ENCODE data around the gene MTF1.

The MTF1 gene

GRCh38 chr1:37845786-37846185 is 13.6 kb downstream of the MTF1 start:
- DNase-seq (ENCODE audit: extremely low read depth, insufficient read length): no peak
- Histone ChIP-seq H3K36me3 (ENCODE audit: control insufficient read depth, insufficient read depth, low read length) (peaks cover 5% of the 10 kb centered on the region), H3K27me3 (replicated peaks; ENCODE audit: control insufficient read depth, insufficient read depth, low read length) (no peaks in the 10 kb centered on the region), H3K4me3 (replicated peaks; ENCODE audit: low read depth, low read length) (no peak overlapping the region)
- no peak for TF ChIP-seq CTCF (IDR thresholded peaks at IDR 0.05; ENCODE audit: insufficient read depth, low read length, poor library complexity, severe bottlenecking)

GRCh38 chr1:37845049-37845646 is 14.2 kb downstream of the MTF1 start:
- no peak for TF ChIP-seq CTCF (IDR thresholded peaks at IDR 0.05; ENCODE audit: insufficient read depth, low read length, poor library complexity, severe bottlenecking)
- Histone ChIP-seq H3K4me3 (replicated peaks; ENCODE audit: low read depth, low read length) (no peak overlapping the region), H3K27me3 (replicated peaks; ENCODE audit: control insufficient read depth, insufficient read depth, low read length) (no peaks in the 10 kb centered on the region), H3K36me3 (ENCODE audit: control insufficient read depth, insufficient read depth, low read length) (peaks cover 5% of the 10 kb centered on the region)
- DNase-seq (ENCODE audit: extremely low read depth, insufficient read length): no peak

GRCh38 chr1:37844536-37844935 is 14.9 kb downstream of the MTF1 start:
- Histone ChIP-seq H3K36me3 (ENCODE audit: control insufficient read depth, insufficient read depth, low read length) (peaks cover 10% of the 10 kb centered on the region), H3K27me3 (replicated peaks; ENCODE audit: control insufficient read depth, insufficient read depth, low read length) (no peaks in the 10 kb centered on the region), H3K4me3 (replicated peaks; ENCODE audit: low read depth, low read length) (no peak overlapping the region)
- TF ChIP-seq CTCF (IDR thresholded peaks at IDR 0.05; ENCODE audit: insufficient read depth, low read length, poor library complexity, severe bottlenecking): no peak
- DNase-seq (ENCODE audit: extremely low read depth, insufficient read length): no peak

DNA sequence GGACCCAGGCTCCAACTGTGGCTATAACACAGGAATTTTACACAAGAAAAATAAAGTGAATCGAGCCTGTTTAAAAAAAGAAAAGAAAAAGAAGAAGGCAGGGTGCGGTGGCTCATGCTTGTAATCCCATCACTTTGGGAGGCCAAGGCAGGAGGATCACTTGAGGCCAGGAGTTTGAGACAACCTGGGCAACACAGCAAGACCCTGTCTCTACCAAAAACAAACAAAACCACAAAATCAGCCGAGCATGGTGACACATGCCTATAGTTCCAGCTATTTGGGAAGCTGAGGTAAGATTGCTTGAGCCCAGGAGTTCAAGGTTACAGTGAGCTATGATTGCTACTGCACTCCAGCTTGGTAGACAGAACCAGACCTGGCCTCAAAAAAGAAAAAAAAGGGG is 17.7 kb downstream of the MTF1 start:
- no peak for DNase-seq (ENCODE audit: extremely low read depth, insufficient read length)
- Histone ChIP-seq H3K4me3 (replicated peaks; ENCODE audit: low read depth, low read length) (no peak overlapping the region), H3K27me3 (replicated peaks; ENCODE audit: control insufficient read depth, insufficient read depth, low read length) (no peaks in the 10 kb centered on the region), H3K36me3 (ENCODE audit: control insufficient read depth, insufficient read depth, low read length) (peaks cover 13% of the 10 kb centered on the region)
- TF ChIP-seq CTCF (IDR thresholded peaks at IDR 0.05; ENCODE audit: insufficient read depth, low read length, poor library complexity, severe bottlenecking): no peak

DNA sequence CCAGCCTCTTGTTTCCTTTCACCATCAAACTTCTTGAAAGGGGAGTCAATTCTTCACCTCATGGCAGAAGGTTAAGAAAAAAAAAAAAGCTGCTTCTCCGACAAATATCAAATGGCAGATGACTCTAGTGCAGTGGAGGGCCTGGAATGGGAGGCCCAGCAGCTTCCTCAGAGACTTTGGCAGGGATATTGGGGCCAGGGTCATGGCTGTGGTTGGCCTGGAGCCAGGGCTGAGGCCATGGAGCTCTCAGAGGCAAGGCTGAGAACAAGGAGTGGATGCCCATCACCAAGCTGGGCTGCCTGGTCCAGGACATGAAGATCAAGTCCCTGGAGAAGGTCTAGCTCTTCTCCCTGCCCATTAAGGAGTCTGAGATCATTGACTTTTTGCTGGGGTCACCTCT is 18.7 kb downstream of the MTF1 start:
- no peak overlapping the region for H3K4me3 ChIP-seq (replicated peaks; ENCODE audit: low read depth, low read length)
- no peaks in the 10 kb centered on the region for H3K27me3 ChIP-seq (replicated peaks; ENCODE audit: control insufficient read depth, insufficient read depth, low read length)
- no peak for TF ChIP-seq CTCF (IDR thresholded peaks at IDR 0.05; ENCODE audit: insufficient read depth, low read length, poor library complexity, severe bottlenecking)
- H3K36me3 ChIP-seq (ENCODE audit: control insufficient read depth, insufficient read depth, low read length): peaks cover 13% of the 10 kb centered on the region
- DNase-seq (ENCODE audit: extremely low read depth, insufficient read length): no peak

GRCh38 chr1:37839676-37840075 is 19.7 kb downstream of the MTF1 start:
- H3K36me3 ChIP-seq (ENCODE audit: control insufficient read depth, insufficient read depth, low read length): peaks cover 13% of the 10 kb centered on the region
- H3K4me3 ChIP-seq (replicated peaks; ENCODE audit: low read depth, low read length): no peak overlapping the region
- DNase-seq (ENCODE audit: extremely low read depth, insufficient read length): no peak
- no peaks in the 10 kb centered on the region for H3K27me3 ChIP-seq (replicated peaks; ENCODE audit: control insufficient read depth, insufficient read depth, low read length)
- TF ChIP-seq CTCF (IDR thresholded peaks at IDR 0.05; ENCODE audit: insufficient read depth, low read length, poor library complexity, severe bottlenecking): no peak
